DND-41 (cell line): Measurements from ENCODE around the gene LRP4.
"Not testable (repeated sequence)": the region's sequence is repeated elsewhere in the genome, so short reads cannot be mapped to it uniquely, and the experiment has no call there.

Source experiments
- ATAC-seq: fragments of 200-7000 bp; cut with Tn5 transposase; 3 replicates; pipeline ENCODE4 v1.9.1; 2021; ENCODE audit warnings: low read depth; ENCODE audit not compliant: insufficient read depth
- DNase-seq: peaks from one replicate; pipeline ENCODE4 v3.0.0-alpha.2; 2020
- H2AFZ ChIP-seq: 2 replicates; pipeline ENCODE4 v1.6.0; 2012; ENCODE audit warnings: low read depth, low read length
- H3K27ac ChIP-seq: 2 replicates; pipeline ENCODE4 v1.5.1; 2012; ENCODE audit warnings: low read length, inconsistent platforms
- H3K27me3 ChIP-seq: fragments of 200-600 bp; sonication (generic); 2 replicates; pipeline ENCODE4 v1.6.0; 2012; ENCODE audit warnings: low read length, mild to moderate bottlenecking, inconsistent platforms; ENCODE audit not compliant: insufficient read depth, poor library complexity
- H3K36me3 ChIP-seq: 2 replicates; pipeline ENCODE4 v1.5.1; 2012; ENCODE audit warnings: low read length, inconsistent platforms; ENCODE audit not compliant: insufficient read depth
- H3K4me1 ChIP-seq: 2 replicates; pipeline ENCODE4 v1.5.1; 2012; ENCODE audit warnings: mild to moderate bottlenecking, low read length; ENCODE audit not compliant: insufficient read depth
- H3K4me2 ChIP-seq: 2 replicates; pipeline ENCODE4 v1.6.0; 2012; ENCODE audit warnings: mild to moderate bottlenecking, moderate library complexity, low read length, inconsistent platforms; ENCODE audit not compliant: insufficient read depth
- H3K4me3 ChIP-seq, 2 experiments: fragments of 200-600 bp in 1 of 2; shearing (Covaris generic) in 1 of 2; 2 replicates each; pipeline ENCODE4 v1.5.1; 2012 to 2016; ENCODE audit warnings: inconsistent platforms in 2 of 2, low read length in 2 of 2, mild to moderate bottlenecking in 2 of 2, low read depth in 1 of 2, moderate library complexity in 1 of 2
- H3K79me2 ChIP-seq: 2 replicates; pipeline ENCODE4 v1.6.0; 2012; ENCODE audit warnings: low read length, inconsistent platforms; ENCODE audit not compliant: insufficient read depth
- H3K9ac ChIP-seq: 2 replicates; pipeline ENCODE4 v1.6.0; 2012; ENCODE audit warnings: low read depth, mild to moderate bottlenecking, inconsistent platforms, low read length, moderate library complexity
- H3K9me3 ChIP-seq: 2 replicates; pipeline ENCODE4 v1.5.1; 2012; ENCODE audit warnings: low read length, moderate library complexity, mild to moderate bottlenecking, inconsistent platforms; ENCODE audit not compliant: insufficient read depth, severe bottlenecking
- H4K20me1 ChIP-seq: 2 replicates; pipeline ENCODE4 v1.6.0; 2012; ENCODE audit warnings: low read length; ENCODE audit not compliant: insufficient read depth
- CTCF ChIP-seq: IDR thresholded peaks from 2 replicates; pipeline ENCODE4 v1.5.1; 2012; ENCODE audit warnings: borderline replicate concordance, low read length, moderate library complexity, mild to moderate bottlenecking; ENCODE audit not compliant: poor library complexity, severe bottlenecking; ENCODE audit errors: extremely low read depth
- EZH2 ChIP-seq: IDR thresholded peaks from 3 replicates; pipeline ENCODE4 v1.6.1; 2012; ENCODE audit warnings: borderline replicate concordance, low read depth, mild to moderate bottlenecking, moderate library complexity, low read length, inconsistent platforms; ENCODE audit not compliant: severe bottlenecking

LRP4 gene

GRCh38 chr11:46942172-46942571 lies 23.8 kb upstream of the LRP4 start:
- Histone ChIP-seq H3K27ac (no peak overlapping the region), H3K79me2 (peaks cover 3% of the 10 kb centered on the region), H3K4me3 (no peak overlapping the region), H3K4me2 (no peak overlapping the region), H3K9ac (no peak overlapping the region), H3K27me3 (no peaks in the 10 kb centered on the region), H4K20me1 (no peaks in the 10 kb centered on the region), H2AFZ (no peak overlapping the region), H3K9me3 (no peaks in the 10 kb centered on the region), H3K4me1 (peaks cover 6% of the 10 kb centered on the region), H3K36me3 (no peaks in the 10 kb centered on the region)
- DNase-seq, result no peak
- ATAC-seq, result no peak
- TF ChIP-seq EZH2 (no peak), CTCF (no peak)

GRCh38 chr11:46936138-46937110 lies 18.1 kb upstream of the LRP4 start, which contains the start of gene CSTPP1:
Gene CSTPP1 (plus strand): TSS chr11:46936761. CDS start chr11:46936806, 45 bp downstream.
- peaks cover 5% of the 10 kb centered on the region; the same call in 1 of the 2 replicates for H3K79me2 ChIP-seq
- peak within 1 kb of the TSS; percentile 38 for H3K9ac ChIP-seq
- peak within 1 kb of the TSS; percentile 38 to 74; a peak in 3 of 4 replicates for H3K4me3 ChIP-seq
- ATAC-seq, result peak; percentile 97
- H4K20me1 ChIP-seq, result no peaks in the 10 kb centered on the region
- H3K36me3 ChIP-seq, result no peaks in the 10 kb centered on the region
- H3K4me1 ChIP-seq, result peaks cover 16% of the 10 kb centered on the region
- TF ChIP-seq CTCF (no peak), EZH2 (no peak)
- H3K4me2 ChIP-seq, result peak within 1 kb of the TSS; percentile 68
- peak within 1 kb of the TSS; percentile 80 for H2AFZ ChIP-seq
- H3K9me3 ChIP-seq, result no peaks in the 10 kb centered on the region
- peak within 1 kb of the TSS; percentile 61 for H3K27ac ChIP-seq
- peak; percentile 92 for DNase-seq
- H3K27me3 ChIP-seq, result no peaks in the 10 kb centered on the region

- DNase-seq, result no peak
- peak overlapping the region; percentile 17; the same call in 1 of the 2 replicates for H2AFZ ChIP-seq
Observed at GRCh38 chr11:46930089-46930488, 11.7 kb upstream of the LRP4 start.

GRCh38 chr11:46928701-46929100 lies 10.4 kb upstream of the LRP4 start:
- H3K4me3 ChIP-seq, H3K27ac ChIP-seq, H3K36me3 ChIP-seq, H3K79me2 ChIP-seq, H2AFZ ChIP-seq, H3K9ac ChIP-seq, DNase-seq, H3K27me3 ChIP-seq, H4K20me1 ChIP-seq, H3K9me3 ChIP-seq, H3K4me2 ChIP-seq, H3K4me1 ChIP-seq, ATAC-seq: not testable (repeated sequence)

More at GRCh38 chr11:46930089-46930488, 11.7 kb upstream of the LRP4 start:
- no peak for ATAC-seq
- H3K79me2 ChIP-seq, result no peaks in the 10 kb centered on the region
- H4K20me1 ChIP-seq, result no peaks in the 10 kb centered on the region
- H3K9ac ChIP-seq, result no peak overlapping the region
- no peaks in the 10 kb centered on the region for H3K4me1 ChIP-seq
- H3K27me3 ChIP-seq, result no peaks in the 10 kb centered on the region
- no peak overlapping the region for H3K4me2 ChIP-seq
- H3K36me3 ChIP-seq, result no peaks in the 10 kb centered on the region
- H3K9me3 ChIP-seq, result no peaks in the 10 kb centered on the region
- no peak overlapping the region for H3K27ac ChIP-seq
- TF ChIP-seq CTCF (no peak), EZH2 (no peak)
- no peak overlapping the region for H3K4me3 ChIP-seq

GRCh38 chr11:46927928-46928327 lies 9.6 kb upstream of the LRP4 start:
- not testable (repeated sequence) for H3K27ac ChIP-seq, H3K9me3 ChIP-seq, H4K20me1 ChIP-seq, H3K9ac ChIP-seq, H3K27me3 ChIP-seq, DNase-seq, H3K4me3 ChIP-seq, H3K36me3 ChIP-seq, H3K79me2 ChIP-seq, H3K4me2 ChIP-seq, H2AFZ ChIP-seq, H3K4me1 ChIP-seq, ATAC-seq
